ES-I3 (cell line): ENCODE measurements around the gene TTBK1.

Experiments used
- H3K36me3 ChIP-seq: 2 replicates; pipeline ENCODE4 v1.6.1; 2013; ENCODE audit warnings: mild to moderate bottlenecking, low read length, control low read depth, moderate library complexity; ENCODE audit not compliant: insufficient read depth
- H3K4me1 ChIP-seq: 2 replicates; pipeline ENCODE4 v1.6.1; 2013; ENCODE audit warnings: mild to moderate bottlenecking, control low read depth, low read length; ENCODE audit not compliant: insufficient read depth
- H3K9ac ChIP-seq: 2 replicates; pipeline ENCODE4 v1.6.1; 2013; ENCODE audit warnings: low read depth, mild to moderate bottlenecking, low read length, moderate library complexity
- H3K9me3 ChIP-seq: 2 replicates; pipeline ENCODE4 v1.6.1; 2013; ENCODE audit warnings: mild to moderate bottlenecking, low read length, moderate library complexity; ENCODE audit not compliant: control insufficient read depth, insufficient read depth

The TTBK1 gene

GRCh38 chr6:43311666-43312065 lies 68.4 kb downstream of the TTBK1 start:
- Histone ChIP-seq H3K36me3 (no peaks in the 10 kb centered on the region), H3K9me3 (no peaks in the 10 kb centered on the region), H3K9ac (no peak overlapping the region), H3K4me1 (peaks cover 9% of the 10 kb centered on the region; the same call in 1 of the 2 replicates)

- H3K9ac ChIP-seq, result no peak overlapping the region
- no peaks in the 10 kb centered on the region for H3K36me3 ChIP-seq
- H3K9me3 ChIP-seq, result no peaks in the 10 kb centered on the region
- H3K4me1 ChIP-seq, result peaks cover 13% of the 10 kb centered on the region
Observed at GRCh38 chr6:43313813-43314212, 70.5 kb downstream of the TTBK1 start.

GRCh38 chr6:43318011-43318410 lies 74.7 kb downstream of the TTBK1 start:
- Histone ChIP-seq H3K36me3 (no peaks in the 10 kb centered on the region), H3K9me3 (no peaks in the 10 kb centered on the region; the same call in 1 of the 2 replicates), H3K9ac (no peak overlapping the region), H3K4me1 (peaks cover 14% of the 10 kb centered on the region)

GRCh38 chr6:43325876-43326275 lies 82.6 kb downstream of the TTBK1 start:
- Histone ChIP-seq H3K36me3 (no peaks in the 10 kb centered on the region), H3K4me1 (peaks cover 3% of the 10 kb centered on the region; the same call in 1 of the 2 replicates), H3K9ac (no peak overlapping the region), H3K9me3 (peaks cover 3% of the 10 kb centered on the region; the same call in 1 of the 2 replicates)

GRCh38 chr6:43328528-43328927 lies 85.2 kb downstream of the TTBK1 start:
- Histone ChIP-seq H3K4me1 (peaks cover 3% of the 10 kb centered on the region; the same call in 1 of the 2 replicates), H3K36me3 (no peaks in the 10 kb centered on the region), H3K9me3 (peaks cover 3% of the 10 kb centered on the region; the same call in 1 of the 2 replicates), H3K9ac (no peak overlapping the region)

GRCh38 chr6:43331470-43331869 lies 88.2 kb downstream of the TTBK1 start:
- H3K4me1 ChIP-seq, result peaks cover 6% of the 10 kb centered on the region; the same call in 1 of the 2 replicates
- H3K36me3 ChIP-seq, result no peaks in the 10 kb centered on the region
- no peak overlapping the region for H3K9ac ChIP-seq
- H3K9me3 ChIP-seq, result peaks cover 3% of the 10 kb centered on the region; the same call in 1 of the 2 replicates

- peaks cover 3% of the 10 kb centered on the region; the same call in 1 of the 2 replicates for H3K9me3 ChIP-seq
- no peaks in the 10 kb centered on the region for H3K36me3 ChIP-seq
- no peak overlapping the region for H3K9ac ChIP-seq
- H3K4me1 ChIP-seq, result peaks cover 6% of the 10 kb centered on the region; the same call in 1 of the 2 replicates
Observed at GRCh38 chr6:43331891-43332290, 88.6 kb downstream of the TTBK1 start.

GRCh38 chr6:43334466-43335095 lies 91.3 kb downstream of the TTBK1 start:
- Histone ChIP-seq H3K4me1 (peaks cover 4% of the 10 kb centered on the region; the same call in 1 of the 2 replicates), H3K9me3 (no peaks in the 10 kb centered on the region), H3K36me3 (peaks cover 4% of the 10 kb centered on the region), H3K9ac (no peak overlapping the region)

- Histone ChIP-seq H3K36me3 (peaks cover 12% of the 10 kb centered on the region), H3K4me1 (peaks cover 4% of the 10 kb centered on the region; the same call in 1 of the 2 replicates), H3K9ac (no peak overlapping the region), H3K9me3 (no peaks in the 10 kb centered on the region)
Observed at GRCh38 chr6:43335469-43335868, 92.2 kb downstream of the TTBK1 start.

- Histone ChIP-seq H3K4me1 (peaks cover 4% of the 10 kb centered on the region; the same call in 1 of the 2 replicates), H3K9me3 (no peaks in the 10 kb centered on the region), H3K9ac (no peak overlapping the region), H3K36me3 (peaks cover 13% of the 10 kb centered on the region)
Observed at GRCh38 chr6:43336382-43336781, 93.1 kb downstream of the TTBK1 start.
